Activated CD4-positive, alpha-beta T cell treated with anti-CD3 and anti-CD28 coated beads, Interleukin-2, Interleukin-4, amounts not matched to agents 100 ng/mL and 50 ng/mL, durations not matched to agents 16 hours and 8 hours (primary cell): ENCODE measurements around the gene C2orf49.

Source experiments
- DNase-seq: peaks from one replicate; pipeline ENCODE4 v3.0.0-alpha.2; 2020; ENCODE audit warnings: low spot score

The C2orf49 gene

DNA sequence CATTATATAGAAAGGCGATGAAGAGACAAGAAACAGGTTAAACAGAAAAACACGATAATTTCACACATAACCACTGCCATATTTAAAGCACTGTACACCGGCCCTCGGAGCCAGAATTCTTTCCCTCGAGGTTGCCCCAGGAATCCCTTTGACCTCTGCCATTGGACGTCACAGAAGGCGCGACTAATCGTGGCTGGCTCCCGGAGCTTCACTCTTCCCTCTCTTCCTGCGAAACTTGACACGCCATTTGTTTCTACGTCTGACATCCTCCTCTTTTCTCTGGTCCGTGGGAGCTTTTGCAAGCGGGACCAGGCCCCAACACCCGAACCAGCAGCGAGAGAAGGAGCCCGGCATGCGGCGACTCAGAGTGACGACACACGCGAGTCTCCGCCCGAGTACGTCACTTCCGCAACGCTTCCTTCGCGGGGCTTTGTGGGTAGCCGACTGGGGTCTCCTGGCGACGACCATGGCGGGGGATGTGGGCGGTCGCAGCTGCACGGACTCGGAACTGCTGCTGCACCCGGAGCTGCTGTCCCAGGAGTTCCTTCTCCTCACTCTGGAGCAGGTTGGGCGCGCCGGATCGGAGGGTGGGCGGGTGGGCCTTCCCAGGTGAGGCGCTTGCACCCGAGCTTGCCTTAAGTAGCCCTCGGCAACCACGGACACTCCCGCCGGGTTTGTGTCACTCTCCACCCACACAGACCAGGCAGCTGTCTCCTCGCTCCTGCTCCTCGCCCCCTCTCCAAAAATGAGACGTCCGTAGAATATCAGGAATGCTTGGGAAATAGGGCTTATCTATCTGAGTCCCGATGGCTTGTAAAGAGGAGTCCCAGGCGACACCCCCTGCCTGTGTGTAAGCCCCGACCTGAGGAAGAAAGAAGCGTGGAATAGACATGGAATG lies at the start of gene C2orf49:
Gene C2orf49 (plus strand): TSS at position 419 of the 898 bp plus-strand sequence. CDS start 48 bp downstream, at position 467.
- peak; percentile 89 for DNase-seq

DNA sequence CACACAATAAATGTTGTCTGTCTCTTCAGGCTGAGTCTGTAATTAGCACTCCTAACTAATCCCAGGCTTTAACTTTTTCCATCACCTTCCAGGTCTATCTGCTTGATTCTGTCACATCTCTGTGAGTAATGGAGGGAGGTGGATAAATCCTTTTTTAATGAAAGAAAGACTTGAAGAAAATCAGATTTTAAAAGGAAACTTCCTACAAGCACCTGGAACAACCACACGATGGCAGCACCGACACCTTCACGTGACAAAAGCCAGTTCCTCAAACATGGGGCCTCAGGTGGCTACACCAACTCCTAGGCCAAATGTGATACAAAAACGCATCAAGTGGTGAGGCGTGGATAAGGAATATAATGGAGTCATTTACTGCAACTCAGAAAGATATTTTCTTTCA lies 49.6 kb upstream of the C2orf49 start:
- peak; percentile 15 for DNase-seq

DNA sequence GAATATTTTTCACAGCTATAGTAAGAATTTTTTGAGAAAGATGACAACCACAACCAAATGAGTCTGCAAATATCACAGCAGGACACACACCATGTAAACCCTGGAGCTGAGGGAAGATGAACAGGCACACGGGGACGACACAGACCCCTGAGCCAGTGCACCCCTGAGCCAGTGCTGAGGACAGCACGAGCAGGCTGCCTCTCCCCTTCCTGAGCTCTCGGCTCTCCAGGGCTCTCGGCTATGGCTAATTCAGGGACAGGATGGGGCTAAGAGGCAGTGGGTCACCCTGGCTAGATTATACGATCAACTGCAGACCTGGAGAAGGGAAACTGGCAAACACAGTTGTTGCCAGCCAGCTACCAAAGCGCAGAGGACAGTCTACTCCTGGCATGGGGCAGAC lies 49.2 kb upstream of the C2orf49 start:
- DNase-seq: no peak

DNA sequence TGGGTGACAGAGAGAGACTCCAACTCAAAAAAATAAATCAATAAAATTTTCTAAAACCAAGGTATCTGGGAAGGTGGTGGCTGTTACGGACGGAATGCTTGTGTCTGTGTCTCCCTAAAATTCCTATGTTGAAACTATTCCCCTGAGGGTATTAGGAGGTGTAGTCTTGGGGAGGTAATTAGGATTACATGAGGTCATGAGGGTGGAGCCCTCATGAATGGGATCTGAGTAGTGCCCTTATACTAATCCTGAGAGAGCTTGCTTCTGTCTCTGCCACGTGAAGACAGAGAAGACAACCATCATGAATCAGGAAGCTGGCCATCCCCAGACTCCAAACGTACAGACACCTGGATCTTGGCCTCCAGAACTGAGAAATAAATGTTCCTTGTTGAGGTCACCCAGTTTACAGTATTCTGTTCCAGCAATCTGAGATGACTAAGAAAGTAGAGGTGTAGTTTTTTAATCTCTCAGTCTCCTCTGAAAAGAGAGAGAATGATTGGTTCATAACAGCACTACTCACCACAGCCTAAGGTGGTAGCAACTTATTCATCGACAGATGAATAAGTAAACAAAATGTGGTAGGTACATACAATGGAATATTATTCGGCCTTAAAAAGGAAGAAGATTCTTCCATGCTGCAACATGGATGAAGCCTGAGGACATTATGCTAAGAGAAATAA lies 46.2 kb upstream of the C2orf49 start:
- DNase-seq: no peak

- no peak for DNase-seq
Observed at GRCh38 chr2:105291981-105292380, 45.4 kb upstream of the C2orf49 start.

DNA sequence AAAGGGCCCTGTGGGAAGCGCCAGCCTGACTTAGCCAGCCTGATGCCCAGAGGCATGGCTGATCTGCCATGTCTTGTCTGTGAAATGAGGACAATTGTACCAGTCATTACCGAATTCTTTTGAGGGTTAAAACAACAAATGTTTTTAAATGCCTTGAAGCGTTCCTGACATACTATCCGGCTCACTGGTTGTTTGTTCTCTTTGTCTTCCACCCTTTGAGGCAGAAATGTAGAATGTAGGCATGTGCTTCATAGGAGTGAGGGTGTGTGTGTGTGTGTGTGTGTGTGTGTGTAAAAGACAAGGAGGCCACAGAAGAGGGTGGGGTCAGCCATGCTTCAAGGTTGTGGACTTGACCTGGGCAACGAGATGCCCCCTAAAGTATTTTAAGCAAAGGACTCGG lies 43.3 kb upstream of the C2orf49 start:
- no peak for DNase-seq

DNA sequence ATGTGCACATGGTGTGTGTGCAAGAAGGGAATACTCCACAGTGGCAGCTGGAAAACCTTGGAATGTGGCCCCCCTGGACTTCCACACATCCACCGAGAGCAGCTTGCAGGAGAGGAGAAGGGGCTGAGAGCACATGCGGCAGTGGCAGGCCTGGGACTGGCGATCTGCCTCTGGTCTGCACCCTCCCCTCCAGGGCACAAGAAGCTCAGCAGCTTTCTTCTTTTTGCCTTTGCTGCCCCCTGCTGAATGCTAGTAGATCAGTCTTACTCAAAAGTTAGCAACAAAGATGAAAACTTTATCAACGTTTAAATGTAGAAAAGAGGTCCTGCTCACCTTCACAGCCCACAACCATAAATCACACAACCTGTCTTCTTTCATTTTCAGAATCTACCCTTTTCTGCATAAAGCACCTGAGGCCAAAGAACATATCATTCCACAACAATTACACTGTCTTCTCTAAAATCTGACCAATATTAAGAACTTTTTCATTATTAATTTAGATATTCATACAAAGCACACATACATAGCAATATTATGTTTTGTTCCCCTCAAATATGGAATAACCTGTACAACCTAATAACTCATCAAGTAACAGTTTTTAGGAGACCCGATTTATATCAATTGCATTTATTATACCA lies 42.4 kb upstream of the C2orf49 start:
- peak; percentile 36 for DNase-seq

- no peak for DNase-seq
Observed at GRCh38 chr2:105296017-105296611, 41.2 kb upstream of the C2orf49 start.

DNA sequence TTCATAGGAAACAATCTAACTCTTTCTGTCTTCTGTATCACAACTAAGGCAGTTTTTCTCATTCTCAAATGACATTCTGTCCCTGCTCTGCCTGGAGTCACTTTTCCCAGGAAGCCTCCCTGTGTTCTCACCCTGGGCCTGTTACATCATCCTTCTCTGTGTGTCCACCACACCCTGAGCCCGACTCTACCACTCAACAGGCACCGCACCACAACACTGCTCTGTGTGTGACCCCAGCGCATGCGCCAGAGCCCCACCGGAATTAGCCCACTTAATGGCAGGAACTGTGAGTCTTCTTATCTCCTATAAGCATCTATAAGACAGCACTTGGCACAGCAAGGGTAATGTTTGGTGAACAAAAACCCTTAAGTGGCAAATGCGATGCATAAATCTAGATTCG lies 40.1 kb upstream of the C2orf49 start:
- no peak for DNase-seq

- DNase-seq: no peak
Observed at GRCh38 chr2:105298017-105298416, 39.3 kb upstream of the C2orf49 start.

GRCh38 chr2:105299290-105299689 lies 38.0 kb upstream of the C2orf49 start:
- DNase-seq: no peak

DNA sequence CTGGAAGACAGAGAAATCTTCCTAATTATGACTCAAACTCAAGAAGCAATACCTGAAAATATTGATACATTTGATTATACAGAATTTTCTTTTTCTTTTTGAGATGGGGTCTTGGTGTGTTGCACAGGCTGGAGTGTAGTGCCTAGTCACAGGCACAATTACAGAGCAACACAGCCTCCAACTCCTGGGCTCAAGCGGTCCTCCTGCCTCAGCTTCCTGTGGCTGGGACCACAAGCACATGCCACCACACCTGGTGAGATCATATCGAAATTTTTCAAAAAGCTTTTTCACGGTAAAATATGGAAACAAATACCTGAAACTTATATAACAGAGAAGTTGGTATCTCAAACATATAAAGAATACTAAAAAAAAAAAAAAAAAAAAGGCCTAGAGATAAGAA lies 35.7 kb upstream of the C2orf49 start:
- DNase-seq: no peak

DNA sequence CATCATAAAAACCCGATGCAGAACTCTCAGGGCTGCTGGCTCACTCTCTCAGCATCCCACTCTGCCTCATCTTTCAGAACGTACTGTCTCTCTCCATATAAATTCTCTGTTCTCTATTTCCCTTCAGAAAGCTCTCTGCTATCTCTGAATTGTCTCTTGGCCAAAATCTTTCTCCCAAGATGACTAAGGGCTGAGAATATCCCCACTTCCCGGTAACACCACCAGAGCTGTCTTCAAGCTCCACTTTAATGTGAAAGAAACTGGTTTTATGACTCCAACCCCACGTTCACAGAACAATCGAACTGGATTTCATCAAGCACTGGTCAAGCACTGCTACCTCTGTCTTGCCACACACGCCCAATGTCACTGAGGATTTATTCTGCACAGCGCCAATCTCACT lies 30.2 kb upstream of the C2orf49 start:
- no peak for DNase-seq

GRCh38 chr2:105307550-105307949 lies 29.8 kb upstream of the C2orf49 start:
- DNase-seq: no peak

GRCh38 chr2:105307962-105308361 lies 29.4 kb upstream of the C2orf49 start:
- DNase-seq: no peak

- DNase-seq: no peak
Observed at GRCh38 chr2:105308382-105309146, 28.8 kb upstream of the C2orf49 start.

GRCh38 chr2:105309147-105309545 lies 28.2 kb upstream of the C2orf49 start:
- DNase-seq: no peak

GRCh38 chr2:105313877-105314276 lies 23.5 kb upstream of the C2orf49 start:
- no peak for DNase-seq

DNA sequence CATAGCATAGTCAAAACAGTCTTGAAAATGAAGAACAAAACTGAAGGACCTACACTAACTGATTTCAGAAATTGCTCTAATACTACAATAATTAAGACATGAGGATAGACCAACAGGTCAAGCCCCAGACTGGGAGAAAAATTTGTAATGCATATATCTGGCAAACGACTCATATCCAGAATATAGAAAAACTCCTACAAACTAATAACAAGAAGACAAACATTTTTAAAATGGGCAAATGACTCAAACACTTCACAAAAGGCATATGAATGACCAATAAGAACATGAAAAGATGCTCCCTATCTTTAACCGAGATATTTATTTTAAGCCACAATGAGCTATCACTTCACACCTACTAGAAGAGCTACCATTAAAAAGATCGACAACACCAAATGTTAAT lies 22.0 kb upstream of the C2orf49 start:
- peak; percentile 42 for DNase-seq

DNA sequence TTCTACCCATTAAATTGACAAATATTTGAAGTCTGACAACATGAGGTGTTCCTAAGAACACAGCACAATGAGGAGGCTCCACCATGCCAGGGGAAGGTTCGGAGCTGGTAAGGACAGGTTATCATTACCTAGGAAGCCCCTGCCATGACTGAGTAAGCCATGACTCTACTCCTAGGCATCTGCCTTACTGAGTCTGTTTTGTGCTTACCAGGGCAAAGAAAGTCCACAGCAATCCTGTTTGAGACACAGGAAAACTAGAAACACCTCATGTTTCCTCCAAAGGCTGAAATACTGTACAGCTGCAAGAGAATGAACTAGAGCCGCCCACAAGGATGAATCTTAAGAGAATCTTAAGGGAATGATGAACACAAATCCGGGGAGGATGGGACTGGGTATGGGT lies 19.4 kb upstream of the C2orf49 start:
- DNase-seq: no peak

DNA sequence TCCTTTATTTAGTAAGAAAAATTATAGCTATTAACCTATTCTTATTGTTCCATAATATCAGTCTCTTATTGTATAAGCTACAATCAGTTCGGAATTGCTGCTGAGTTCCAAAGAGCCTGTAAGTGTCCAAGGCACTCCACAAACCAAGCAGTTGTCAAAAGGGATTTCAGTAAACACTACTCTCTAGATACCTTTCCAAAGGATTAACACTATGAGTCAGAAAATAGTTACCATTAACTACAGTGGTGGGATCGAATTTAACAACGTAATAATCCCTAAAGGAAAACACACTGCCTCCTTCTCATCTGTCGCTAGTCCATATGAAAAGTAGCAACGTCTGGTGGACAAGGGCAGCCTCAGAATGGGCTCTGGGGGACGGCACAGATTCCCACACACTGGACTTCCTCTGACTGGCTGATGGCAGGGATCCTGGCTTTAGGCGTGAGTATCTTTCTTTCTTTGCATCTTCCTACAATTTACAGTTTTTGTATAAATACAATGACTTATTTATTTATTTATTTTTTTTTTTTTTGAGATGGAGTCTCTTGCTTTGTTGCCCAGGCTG lies 16.6 kb upstream of the C2orf49 start:
- DNase-seq: no peak
